H1 (cell line): ENCODE data around the gene NCOA5. TPM values are rescaled to one million over a fixed set of nuclear protein-coding genes. Genes with fewer than 3 reads are reported as not detected.

Experiments used
- CTCF ChIA-PET: fragments of 300-600 bp; sonication (Branson Sonifier 250); formaldehyde crosslinking; loops from one replicate; lab custom pipeline; 2021; ENCODE audit not compliant: partially characterized antibody; lab: Charles Lee
- POLR2A ChIA-PET: fragments of 300-600 bp; sonication (Branson Sonifier 250); formaldehyde crosslinking; loops from one replicate; lab custom pipeline; 2021; ENCODE audit warnings: inconsistent platforms; ENCODE audit not compliant: partially characterized antibody; lab: Charles Lee
- DNase-seq, 2 experiments: peaks; one replicate each; pipeline versions ENCODE4 v3.0.0 to v3.0.0-alpha.2; 2010 to 2022; ENCODE audit warnings: low spot score in 2 of 2, low read depth in 1 of 2, mixed read lengths in 1 of 2
- FAIRE-seq: peaks from 2 replicates; lab custom pipeline; 2011; peaks lifted over from hg19 to GRCh38; lab: Jason Lieb, UNC
- H2AFZ ChIP-seq: 2 replicates; pipeline ENCODE4 v1.8.1; 2012; ENCODE audit warnings: low read length, inconsistent platforms
- H2AK5ac ChIP-seq: 2 replicates; pipeline ENCODE4 v1.6.1; 2013; ENCODE audit warnings: low read depth, low read length
- H2BK120ac ChIP-seq: replicated peaks from 2 replicates; pipeline ENCODE3; 2013; ENCODE audit warnings: low read depth, low read length, inconsistent platforms
- H2BK12ac ChIP-seq: 2 replicates; pipeline ENCODE4 v1.6.1; 2013; ENCODE audit warnings: low read depth, low read length
- H2BK15ac ChIP-seq: 2 replicates; pipeline ENCODE4 v1.6.1; 2013; ENCODE audit warnings: low read length
- H2BK20ac ChIP-seq: 2 replicates; pipeline ENCODE4 v1.6.1; 2013; ENCODE audit warnings: low read length
- H2BK5ac ChIP-seq: 2 replicates; pipeline ENCODE4 v1.6.1; 2013; ENCODE audit warnings: low read depth, low read length
- H3K14ac ChIP-seq: 2 replicates; pipeline ENCODE4 v1.6.1; 2013; ENCODE audit warnings: inconsistent platforms; ENCODE audit not compliant: insufficient read length
- H3K18ac ChIP-seq: 2 replicates; pipeline ENCODE4 v1.6.1; 2013; ENCODE audit warnings: low read length; ENCODE audit errors: extremely low read depth
- H3K23ac ChIP-seq: 2 replicates; pipeline ENCODE4 v1.6.1; 2013; ENCODE audit warnings: inconsistent platforms; ENCODE audit not compliant: insufficient read length
- H3K23me2 ChIP-seq: 2 replicates; pipeline ENCODE4 v1.6.1; 2013; ENCODE audit warnings: low read depth, low read length
- H3K27ac ChIP-seq: 2 replicates; pipeline ENCODE4 v1.6.1; 2011; ENCODE audit warnings: low read depth, low read length, inconsistent platforms
- H3K27me3 ChIP-seq, 4 experiments: replicated peaks in 1 of 4; 1 replicate in 1 of 4; 2 replicates in 3 of 4; pipeline versions ENCODE4 v1.6.1 to v1.8.1; 2011 to 2013; ENCODE audit warnings: low read length in 3 of 4, mild to moderate bottlenecking in 3 of 4, inconsistent platforms in 2 of 4, mixed read lengths in 2 of 4, moderate library complexity in 1 of 4; ENCODE audit not compliant: control insufficient read depth in 3 of 4, insufficient read depth in 3 of 4; ENCODE audit errors: extremely low read depth in 1 of 4
- H3K36me3 ChIP-seq, 4 experiments: 2 replicates each; pipeline versions ENCODE4 v1.6.1 to v1.8.1; 2011 to 2013; ENCODE audit warnings: mild to moderate bottlenecking in 4 of 4, low read length in 3 of 4, moderate library complexity in 2 of 4, control low read depth in 1 of 4, inconsistent platforms in 1 of 4; ENCODE audit not compliant: insufficient read depth in 4 of 4, control insufficient read depth in 2 of 4
- H3K4ac ChIP-seq: replicated peaks from 2 replicates; pipeline ENCODE3; 2013; ENCODE audit warnings: low read length, low read depth, mixed read lengths, inconsistent platforms; ENCODE audit not compliant: insufficient read length
- H3K4me1 ChIP-seq, 4 experiments: replicated peaks in 1 of 4; 1 replicate in 1 of 4; 2 replicates in 3 of 4; pipeline versions ENCODE4 v1.6.1 to v1.8.1; 2011 to 2013; ENCODE audit warnings: low read length in 3 of 4, inconsistent platforms in 2 of 4, mixed read lengths in 1 of 4; ENCODE audit not compliant: insufficient read depth in 4 of 4, control insufficient read depth in 3 of 4
- H3K4me2 ChIP-seq, 2 experiments: 2 replicates each; pipeline versions ENCODE4 v1.6.1 to v1.8.1; 2011 to 2013; ENCODE audit warnings: low read depth in 2 of 2, low read length in 2 of 2, control low read depth in 1 of 2, inconsistent platforms in 1 of 2, mild to moderate bottlenecking in 1 of 2; ENCODE audit not compliant: insufficient read depth in 1 of 2
- H3K4me3 ChIP-seq, 4 experiments: fragments of 200-600, 300-600 bp in 1 of 4; sonication (generic), shearing (Covaris generic), sonication (Bioruptor Twin) in 1 of 4; 2 replicates each; pipeline versions ENCODE4 v1.5.1 to v1.8.1; 2011 to 2016; ENCODE audit warnings: low read length in 4 of 4, low read depth in 3 of 4, control low read depth in 2 of 4, inconsistent platforms in 2 of 4, mild to moderate bottlenecking in 2 of 4, mixed read lengths in 1 of 4, moderate library complexity in 1 of 4; ENCODE audit not compliant: insufficient read depth in 2 of 4; ENCODE audit errors: extremely low read depth in 1 of 4
- H3K56ac ChIP-seq: replicated peaks from 2 replicates; pipeline ENCODE3; 2013; ENCODE audit warnings: low read depth, mild to moderate bottlenecking, mixed read lengths, low read length, inconsistent platforms; ENCODE audit not compliant: insufficient read length
- H3K79me1 ChIP-seq: 2 replicates; pipeline ENCODE4 v1.6.1; 2013; ENCODE audit warnings: low read depth, low read length, control low read depth
- H3K79me2 ChIP-seq, 2 experiments: 2 replicates each; pipeline versions ENCODE4 v1.6.1 to v1.8.1; 2012 to 2013; ENCODE audit warnings: low read length in 2 of 2, mild to moderate bottlenecking in 2 of 2, inconsistent platforms in 1 of 2; ENCODE audit not compliant: insufficient read depth in 2 of 2, control insufficient read depth in 1 of 2
- H3K9ac ChIP-seq, 4 experiments: replicated peaks in 1 of 4; 1 replicate in 1 of 4; 2 replicates in 3 of 4; pipeline versions ENCODE4 v1.6.1 to v1.8.1; 2011 to 2013; ENCODE audit warnings: low read depth in 3 of 4, low read length in 3 of 4, control low read depth in 2 of 4, mild to moderate bottlenecking in 2 of 4, moderate library complexity in 2 of 4, inconsistent platforms in 1 of 4; ENCODE audit errors: extremely low read depth in 1 of 4
- H3K9me3 ChIP-seq, 2 experiments: 2 replicates each; pipeline versions ENCODE4 v1.6.1 to v1.8.1; 2012 to 2013; ENCODE audit warnings: mild to moderate bottlenecking in 2 of 2, moderate library complexity in 2 of 2, control low read depth in 1 of 2, inconsistent platforms in 1 of 2, low read depth in 1 of 2, low read length in 1 of 2, mixed read lengths in 1 of 2; ENCODE audit not compliant: insufficient read depth in 2 of 2
- H4K20me1 ChIP-seq, 2 experiments: replicated peaks in 1 of 2; 2 replicates each; pipeline versions ENCODE3 to v1.8.1; 2011 to 2013; ENCODE audit warnings: inconsistent platforms in 2 of 2, low read length in 2 of 2, mild to moderate bottlenecking in 1 of 2; ENCODE audit not compliant: insufficient read depth in 2 of 2, control insufficient read depth in 1 of 2
- H4K5ac ChIP-seq: 2 replicates; pipeline ENCODE4 v1.6.1; 2013; ENCODE audit warnings: low read length, low read depth, mixed read lengths, inconsistent platforms; ENCODE audit not compliant: insufficient read length
- H4K8ac ChIP-seq: 2 replicates; pipeline ENCODE4 v1.8.0; 2013; ENCODE audit warnings: mild to moderate bottlenecking, moderate library complexity, low read length, inconsistent platforms; ENCODE audit not compliant: insufficient read depth; ENCODE audit errors: extremely low read depth
- H4K91ac ChIP-seq: replicated peaks from 2 replicates; pipeline ENCODE3; 2013; ENCODE audit warnings: low read length, mixed read lengths, inconsistent platforms; ENCODE audit not compliant: insufficient read length
- ASH2L ChIP-seq: fragments of 200-600, 300-600 bp; sonication (generic); IDR thresholded peaks from one replicate; pipeline ENCODE4 v1.7.1; 2017; ENCODE audit warnings: low read length
- ATF2 ChIP-seq: IDR thresholded peaks from 2 replicates; pipeline ENCODE4 v1.6.1; 2012; ENCODE audit warnings: low read length, inconsistent platforms
- EP300 ChIP-seq, 2 experiments: IDR thresholded peaks; 1 replicate in 1 of 2; 2 replicates in 1 of 2; pipeline ENCODE4 v1.6.1; 2011 to 2012; ENCODE audit warnings: low read depth in 2 of 2, low read length in 2 of 2, mild to moderate bottlenecking in 2 of 2, borderline replicate concordance in 1 of 2, inconsistent platforms in 1 of 2, moderate library complexity in 1 of 2
- JUND ChIP-seq: IDR thresholded peaks from 2 replicates; pipeline ENCODE4 v1.6.1; 2011; ENCODE audit warnings: mild to moderate bottlenecking, improper control_type of control experiment, low read length
- KDM1A ChIP-seq: fragments of 200-600, 300-600 bp; sonication (generic); IDR thresholded peaks from 2 replicates; pipeline ENCODE4 v1.7.1; 2016; ENCODE audit warnings: mild to moderate bottlenecking, low read length, borderline replicate concordance
- MAX ChIP-seq: IDR thresholded peaks from 2 replicates; pipeline ENCODE4 v1.6.1; 2012; ENCODE audit warnings: inconsistent platforms
- NRF1 ChIP-seq: IDR thresholded peaks from 2 replicates; pipeline ENCODE4 v1.6.1; 2011; ENCODE audit warnings: mild to moderate bottlenecking, low read depth, low read length, improper control_type of control experiment
- POLR2A ChIP-seq, 2 experiments: IDR thresholded peaks; 1 replicate in 1 of 2; 2 replicates in 1 of 2; pipeline ENCODE4 v1.6.1; 2011; ENCODE audit warnings: low read depth in 2 of 2, low read length in 2 of 2, mild to moderate bottlenecking in 2 of 2; ENCODE audit errors: control extremely low read depth in 1 of 2
- RNF2 ChIP-seq: fragments of 200-900, 300-1000 bp; sonication (generic); IDR thresholded peaks from 2 replicates; pipeline ENCODE4 v1.7.1; 2016; ENCODE audit warnings: borderline replicate concordance, low read depth, mild to moderate bottlenecking, antibody characterized with exemption, low read length; ENCODE audit not compliant: poor library complexity, severe bottlenecking; ENCODE audit errors: missing control alignments
- SP2 ChIP-seq: IDR thresholded peaks from 2 replicates; pipeline ENCODE4 v1.6.1; 2012; ENCODE audit warnings: mild to moderate bottlenecking, low read length, inconsistent platforms
- SUZ12 ChIP-seq: fragments of 200-600 bp; sonication (generic); IDR thresholded peaks from 2 replicates; pipeline ENCODE4 v1.6.1; 2012; ENCODE audit warnings: mild to moderate bottlenecking, inconsistent platforms, low read length, moderate library complexity, mixed read lengths
- ZNF274 ChIP-seq: IDR thresholded peaks from 2 replicates; pipeline ENCODE4 v1.7.0; 2012; ENCODE audit warnings: low read length, borderline replicate concordance; ENCODE audit errors: extremely low read depth
- WGBS, 2 experiments: shearing (Covaris generic) in 1 of 2; methylation state at CpG; one replicate each; pipeline versions ENCODE4 v1.1.6 to v1.1.7; 2013 to 2015; ENCODE audit warnings: low lambda C conversion rate in 2 of 2, mixed read lengths in 2 of 2, inconsistent platforms in 1 of 2, low coverage in 1 of 2, missing lambda C conversion rate in 1 of 2; ENCODE audit not compliant: insufficient replicate concordance in 2 of 2, insufficient coverage in 1 of 2, insufficient read length in 1 of 2; ENCODE audit errors: extremely low coverage in 1 of 2, missing lambda C conversion rate in 1 of 2; 5-methylcytosine and 5-hydroxymethylcytosine counted together
- polyA plus RNA-seq, 7 experiments: library from polyadenylated mRNA; depleted of rRNA in 3 of 7; stranded (reverse) in 5 of 7; unstranded in 2 of 7; fragments of >200 nt in 5 of 7; fragments of 200-250 nt in 2 of 7; gene quantifications; 1 replicate in 5 of 7; 2 replicates in 1 of 7; 4 replicates in 1 of 7; pipeline versions ENCODE4 v1.2.1 to v1.2.3, GENCODE V29; 2011 to 2013; ENCODE audit warnings: missing spikeins in 2 of 7, mixed read lengths in 2 of 7
- total RNA-seq: library from RNA; stranded (reverse); fragmentation: NEBNext Ultra II Directional; extraction: Animal tissue kit (Norgen Biotek cat#: 25700); gene quantifications from 2 replicates; pipeline ENCODE4 v1.2.1, GENCODE V29; 2021

Gene NCOA5
- total and polyA plus RNA-seq, 2 of the 8 experiments (the other 6 are each of a cell fraction or from before 2014, with no cell fraction given): 20.4 to 29.0 TPM

DNA sequence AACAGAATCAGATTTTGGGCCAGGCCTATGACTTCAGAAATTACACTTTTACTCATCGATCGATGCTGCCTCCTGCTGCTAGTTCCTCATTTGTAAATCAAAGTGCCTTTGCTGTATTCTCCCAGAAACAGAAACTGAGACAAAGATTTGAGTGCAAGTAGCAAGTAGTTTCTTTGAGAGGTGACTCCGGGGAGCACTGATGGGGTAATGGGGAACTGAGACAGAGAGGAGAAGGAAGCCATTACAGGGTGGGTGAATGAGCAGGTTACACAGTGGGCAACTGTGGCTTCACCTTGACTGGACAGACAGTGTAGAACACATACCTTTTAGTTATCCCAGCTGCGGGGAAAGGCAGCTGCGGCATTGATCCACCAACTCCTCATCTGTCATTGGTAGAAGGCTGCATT is 18.7 kb upstream of the NCOA5 start:
- H3K79me1 ChIP-seq: no peaks in the 10 kb centered on the region
- H3K36me3 ChIP-seq: no peaks in the 10 kb centered on the region
- no peaks in the 10 kb centered on the region for H4K20me1 ChIP-seq
- no peak overlapping the region for H2AFZ ChIP-seq
- no peak overlapping the region for H3K4me2 ChIP-seq
- DNase-seq (no peak), FAIRE-seq (no peak)
- no peak overlapping the region for H3K27ac ChIP-seq
- H2BK120ac ChIP-seq: no peak overlapping the region
- no peak overlapping the region for H3K14ac ChIP-seq
- ChIA-PET CTCF (interaction anchor here (1.0 to 2.4 kb wide), 3 partner anchors 10 to 97 kb away, joined by 3 to 11 read pairs (median 4); no protein-coding TSS in a partner anchor), POLR2A (interaction anchor here (1.3 kb wide), 1 partner anchor 10 kb away, joined by 4 read pairs; the partner anchor contains the start of gene CD40)
- no peak overlapping the region for H4K5ac ChIP-seq
- H3K27me3 ChIP-seq: peaks cover 0 to 2% (median 0%) of the 10 kb centered on the region in 4 experiments; a peak in 4 of 7 replicates
- H3K9ac ChIP-seq: no peak overlapping the region
- H4K8ac ChIP-seq: no peak overlapping the region
- no peaks in the 10 kb centered on the region for H3K9me3 ChIP-seq
- no peak overlapping the region for H2AK5ac ChIP-seq
- H2BK12ac ChIP-seq: no peak overlapping the region
- no peak overlapping the region for H3K4ac ChIP-seq
- no peak overlapping the region for H4K91ac ChIP-seq
- H3K23me2 ChIP-seq: no peaks in the 10 kb centered on the region
- H2BK5ac ChIP-seq: no peak overlapping the region
- no peaks in the 10 kb centered on the region for H3K79me2 ChIP-seq
- H3K23ac ChIP-seq: no peak overlapping the region
- no peaks in the 10 kb centered on the region for H3K4me1 ChIP-seq
- no peak overlapping the region for H2BK15ac ChIP-seq
- WGBS, 2 experiments: 96% methylated on average over 5 of the region's 5 CpGs; no CpG with 5 or more reads in 1 of the 2 experiments
- H2BK20ac ChIP-seq: no peak overlapping the region
- no peak overlapping the region for H3K4me3 ChIP-seq
- H3K56ac ChIP-seq: no peak overlapping the region
- no peak overlapping the region for H3K18ac ChIP-seq
- TF ChIP-seq NRF1 (no peak), ASH2L (no peak), SP2 (no peak), ZNF274 (no peak), MAX (no peak), POLR2A (IDR thresholded peaks at IDR 0.05; ENCODE audit: control extremely low read depth in 1 of 2, low read depth in 2 of 2, low read length in 2 of 2) (no peak), RNF2 (no peak), SUZ12 (no peak), JUND (no peak), EP300 (IDR thresholded peaks at IDR 0.05; ENCODE audit: borderline replicate concordance in 1 of 2, low read depth in 2 of 2, low read length in 2 of 2) (no peak), ATF2 (no peak), KDM1A (no peak)
